GM18505 (cell line): ENCODE measurements around the gene UST.
"Not testable (repeated sequence)": the region's sequence is repeated elsewhere in the genome, so short reads cannot be mapped to it uniquely, and the experiment has no call there.

Source experiments
- ATAC-seq: cut with Tn5 transposase; IDR thresholded peaks from one replicate; pipeline ENCODE4 v1.9.1; 2021; ENCODE audit not compliant: unreplicated experiment
- POLR2A ChIP-seq: IDR thresholded peaks from 4 replicates; pipeline ENCODE4 v1.6.1; 2011; ENCODE audit warnings: borderline replicate concordance; ENCODE audit not compliant: insufficient read depth, insufficient read length; ENCODE audit errors: extremely low read depth

The UST gene

DNA sequence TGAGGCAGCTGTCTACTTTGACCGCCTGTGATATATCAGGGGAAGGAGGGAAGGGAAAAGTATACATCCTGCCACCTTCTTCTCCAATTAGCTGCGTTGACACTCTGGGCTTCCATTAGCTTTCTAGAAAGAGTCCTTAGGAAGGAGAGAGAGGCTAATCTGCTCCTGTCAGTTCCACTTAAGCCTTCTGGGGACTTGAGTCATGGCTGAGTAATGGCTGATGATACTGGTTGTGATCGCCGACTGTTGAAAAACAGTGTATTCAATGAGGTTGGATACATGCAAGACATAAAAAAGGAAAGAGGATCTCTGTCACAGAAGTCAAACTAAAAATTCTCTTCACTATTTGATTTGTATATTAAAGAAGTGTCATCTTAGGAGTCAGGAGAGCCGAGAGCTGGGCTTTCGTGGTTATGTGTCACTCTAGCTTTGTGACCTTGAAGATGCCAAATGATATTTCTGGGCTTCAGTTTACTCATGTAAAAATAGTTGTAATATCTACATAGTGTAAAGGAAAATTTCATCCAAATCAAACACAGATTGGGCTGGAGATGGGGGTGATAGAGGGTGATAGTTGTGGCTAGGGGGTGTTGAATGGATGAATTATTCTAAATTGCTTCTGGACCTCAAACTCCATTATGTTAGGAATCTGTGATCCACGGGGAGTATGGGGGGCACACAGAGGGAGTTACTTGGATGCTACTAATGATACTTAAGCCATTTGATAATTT lies 189.0 kb downstream of the UST start:
- ATAC-seq: no peak
- no peak for TF ChIP-seq POLR2A

DNA sequence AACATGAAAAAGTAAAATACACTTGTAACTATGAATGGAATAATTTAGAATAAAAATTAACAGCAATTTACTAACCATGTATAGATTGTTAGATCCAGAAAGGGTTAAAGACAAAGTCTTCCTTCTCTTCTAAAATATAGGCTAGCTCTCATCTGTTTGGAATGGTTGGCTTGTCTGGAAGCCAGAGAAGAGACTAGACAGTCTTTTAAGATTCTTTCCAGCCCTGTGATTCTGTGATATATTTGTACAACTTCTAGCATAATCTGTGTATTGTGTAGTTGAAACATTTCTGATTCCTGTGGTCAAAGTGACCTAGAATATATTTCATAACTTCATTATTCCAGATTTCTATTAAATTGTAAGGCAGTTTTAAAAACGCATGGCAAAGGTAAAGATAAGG lies 196.6 kb downstream of the UST start:
- no peak for ATAC-seq
- no peak for TF ChIP-seq POLR2A

DNA sequence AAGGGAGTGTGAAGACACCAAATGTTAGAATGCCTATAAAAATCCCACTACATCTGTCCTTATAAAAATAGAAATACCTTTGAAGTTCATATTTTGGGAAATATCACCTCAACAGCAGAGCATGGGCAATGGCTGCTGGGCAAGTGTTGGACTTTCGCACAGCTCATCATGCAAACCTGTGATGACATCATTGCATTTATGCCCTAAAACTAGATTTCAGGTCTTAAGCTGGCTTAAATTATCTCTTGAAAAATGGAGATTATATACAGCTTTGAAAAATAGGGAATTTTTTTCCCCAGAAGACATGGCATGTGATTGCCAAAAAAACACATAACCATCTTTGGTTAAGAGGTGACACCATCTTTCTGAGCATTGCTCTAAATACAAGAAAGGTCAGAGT lies 197.8 kb downstream of the UST start:
- no peak for TF ChIP-seq POLR2A
- ATAC-seq: no peak

DNA sequence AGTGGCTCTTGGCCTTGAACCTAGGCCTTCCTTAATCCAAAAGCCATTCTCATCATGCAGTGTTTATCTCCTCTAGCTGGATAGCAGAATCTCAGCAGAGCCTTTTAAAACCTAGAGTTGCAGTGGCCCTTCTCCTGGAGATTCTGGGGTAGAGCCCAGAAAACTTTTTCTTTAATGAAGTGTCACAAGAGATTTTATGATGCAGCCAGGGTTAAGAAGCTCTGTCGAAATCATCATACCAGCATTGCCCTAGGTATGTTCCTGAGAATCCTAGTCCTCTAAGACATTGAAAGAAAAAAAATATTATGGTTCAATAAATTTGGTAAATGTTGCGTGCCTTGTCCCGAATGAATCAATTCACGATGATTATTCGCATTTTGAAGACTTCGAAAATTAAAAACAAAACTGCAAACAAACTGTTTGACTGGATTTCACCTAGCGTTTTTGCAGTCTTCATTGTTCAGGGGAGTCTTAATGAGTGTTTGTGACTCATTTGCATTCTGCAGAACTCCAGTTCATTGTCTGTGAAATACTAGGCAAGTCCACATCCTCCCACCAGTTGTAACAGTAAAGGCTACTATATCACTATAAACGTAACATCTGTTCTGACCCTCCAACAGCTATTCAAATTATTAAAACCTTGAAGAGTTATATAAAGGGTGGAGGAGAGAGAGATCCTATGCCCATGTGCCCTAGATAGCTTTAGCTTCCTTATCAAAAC lies 198.6 kb downstream of the UST start:
- no peak for ATAC-seq
- TF ChIP-seq POLR2A: no peak

DNA sequence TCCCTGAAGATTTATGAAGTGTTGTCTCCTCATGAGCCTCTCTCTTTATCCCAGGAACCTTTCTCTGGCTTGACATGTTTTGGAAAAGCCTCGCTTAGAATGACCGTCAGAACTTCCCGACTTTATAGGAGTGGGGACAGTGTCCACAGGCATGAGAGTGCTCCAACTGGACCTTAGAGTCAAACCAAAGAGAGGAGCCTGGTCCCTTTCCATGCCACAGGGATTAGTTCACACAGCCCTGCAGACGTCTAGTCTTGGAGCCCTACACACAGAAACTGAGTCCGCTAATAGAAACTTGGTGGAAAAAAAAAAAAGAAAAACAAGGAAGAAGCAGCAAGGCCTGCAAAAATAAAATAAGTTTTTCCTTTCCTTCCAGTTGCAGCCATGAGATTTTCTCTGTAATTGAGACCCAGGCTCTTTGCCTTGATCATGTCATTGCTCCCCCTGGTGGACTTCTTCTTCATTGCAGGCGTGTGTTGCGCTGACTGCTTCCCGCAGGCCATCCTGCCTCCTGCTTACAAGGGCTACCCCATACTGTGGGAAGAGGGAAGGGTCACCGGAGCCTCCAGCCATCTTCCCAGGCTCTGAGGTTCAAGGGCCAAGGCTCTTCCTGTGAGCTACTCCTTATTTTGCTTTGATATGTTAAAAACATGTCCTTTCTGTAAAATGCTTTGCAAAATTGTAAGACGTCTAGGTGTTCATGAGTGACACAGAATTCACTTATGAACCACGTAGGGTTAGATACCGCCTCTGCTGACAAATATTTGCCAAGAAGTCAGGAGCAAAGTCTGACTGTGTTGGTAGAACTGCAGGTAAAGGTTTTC lies 201.0 kb downstream of the UST start:
- ATAC-seq: no peak
- no peak for TF ChIP-seq POLR2A

DNA sequence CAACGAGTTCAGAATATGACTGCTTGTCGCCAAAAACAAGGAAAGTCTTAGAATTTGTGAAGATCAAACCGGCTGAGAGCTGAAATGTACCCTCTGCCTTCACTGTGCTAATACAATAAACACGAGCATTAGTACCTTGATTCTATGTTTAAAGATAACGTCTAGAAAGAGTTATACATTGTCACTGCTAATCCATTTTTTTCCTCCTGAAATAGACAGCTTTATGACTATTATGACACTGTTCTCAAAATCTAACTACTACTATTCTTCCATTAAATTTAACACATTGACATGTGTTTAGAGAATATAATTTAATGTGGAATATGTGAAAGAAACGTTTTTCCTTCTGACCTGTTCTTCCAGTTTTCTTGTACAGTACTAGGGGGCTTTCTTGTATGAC lies 204.8 kb downstream of the UST start:
- ATAC-seq: no peak
- no peak for TF ChIP-seq POLR2A

DNA sequence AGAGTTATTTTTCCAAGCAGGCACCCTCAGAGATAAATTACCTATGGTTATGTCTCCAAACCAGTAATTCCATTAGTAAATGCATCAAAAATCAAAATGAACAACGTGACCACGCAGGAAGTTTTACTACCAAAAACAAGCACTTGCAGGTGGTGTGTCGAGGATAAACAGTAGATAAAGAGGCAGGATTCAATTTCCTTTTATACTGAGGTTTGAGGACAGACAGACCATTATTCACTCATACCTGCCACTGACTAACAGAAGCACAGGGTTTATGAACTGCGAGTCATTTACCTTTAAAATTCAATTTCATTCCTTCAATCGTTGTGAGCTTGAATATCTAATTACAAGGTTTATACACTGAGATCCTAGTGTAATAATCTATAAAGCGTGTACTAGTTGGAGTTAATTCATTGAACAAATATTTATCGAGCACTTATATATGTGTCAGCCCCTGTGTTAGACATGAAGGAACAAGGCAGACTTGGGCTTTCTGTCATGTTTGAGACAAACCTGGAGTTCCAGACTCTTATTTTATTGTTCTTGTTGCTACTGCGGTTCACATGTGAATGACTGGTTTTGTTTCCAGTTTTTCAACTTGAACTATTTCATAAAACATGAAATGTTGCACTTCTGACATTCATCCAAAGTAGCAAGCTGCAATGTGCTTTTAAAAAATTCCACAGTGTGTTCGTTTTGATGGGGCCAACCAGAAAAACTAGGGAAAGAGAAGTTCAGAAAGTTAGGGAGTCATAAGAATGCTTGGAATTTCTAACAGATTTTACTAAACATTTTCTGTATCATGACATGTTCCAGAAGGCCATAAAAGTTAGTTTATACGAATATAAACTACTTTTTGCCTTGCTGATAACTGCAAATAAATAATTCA lies 205.6 kb downstream of the UST start:
- no peak for ATAC-seq
- no peak for TF ChIP-seq POLR2A

DNA sequence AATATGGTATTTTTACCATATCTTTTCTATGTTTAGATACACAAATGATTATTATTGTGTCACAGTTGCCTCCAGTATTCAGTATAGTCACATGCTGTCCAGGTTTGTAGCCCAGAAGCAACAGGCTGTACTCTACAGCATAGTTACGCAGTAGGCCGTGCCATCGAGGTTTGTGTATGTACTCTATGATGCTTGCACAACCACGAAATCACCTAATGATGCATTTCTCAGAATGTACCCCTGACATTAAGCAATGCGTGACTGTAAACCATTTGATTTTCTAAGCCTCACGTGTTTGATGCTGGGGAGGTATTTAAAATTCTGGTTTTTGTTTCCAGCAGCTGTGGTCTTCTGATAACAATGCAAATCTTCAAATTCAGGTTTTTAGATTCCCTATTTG lies 207.6 kb downstream of the UST start:
- no peak for ATAC-seq
- no peak for TF ChIP-seq POLR2A

DNA sequence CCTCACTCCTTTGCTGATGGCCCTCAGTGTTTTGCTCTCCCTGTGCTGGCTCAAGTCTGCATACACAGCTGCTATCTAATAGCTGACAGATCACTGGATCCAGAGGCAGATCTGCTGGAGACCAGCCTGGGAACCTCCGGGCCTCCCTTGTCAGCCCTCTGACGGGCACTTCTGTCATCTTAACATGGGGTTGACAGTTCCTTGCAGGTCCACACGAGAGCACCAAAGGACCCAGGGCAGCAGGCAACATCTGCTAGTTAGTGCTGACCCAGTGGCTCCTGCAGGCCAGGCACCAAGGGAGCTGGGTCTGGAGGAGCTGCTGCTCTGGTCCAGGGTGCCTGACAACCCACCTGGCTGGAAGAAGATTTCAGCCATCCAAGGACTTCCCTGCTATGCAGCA lies 208.1 kb downstream of the UST start:
- no peak for TF ChIP-seq POLR2A
- ATAC-seq: no peak

DNA sequence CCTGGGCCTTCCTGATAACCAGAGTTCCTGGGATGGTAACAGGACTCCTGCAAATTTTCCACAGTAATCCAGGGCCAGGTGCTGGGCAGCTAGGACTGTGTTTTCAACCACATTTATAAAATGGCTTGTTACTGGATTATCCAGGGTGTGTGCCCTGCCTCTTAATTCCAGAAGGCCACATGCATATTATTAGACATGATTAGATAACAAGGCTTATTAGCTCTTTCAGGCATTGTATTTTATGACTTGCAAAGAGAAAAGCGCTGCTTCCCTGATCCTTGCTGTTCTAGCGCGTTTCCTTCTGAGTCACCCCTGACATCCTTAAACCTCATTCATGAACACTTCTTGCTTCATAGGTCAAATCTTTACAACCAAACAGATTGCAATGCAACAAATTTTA lies 208.6 kb downstream of the UST start:
- no peak for TF ChIP-seq POLR2A
- ATAC-seq: no peak

DNA sequence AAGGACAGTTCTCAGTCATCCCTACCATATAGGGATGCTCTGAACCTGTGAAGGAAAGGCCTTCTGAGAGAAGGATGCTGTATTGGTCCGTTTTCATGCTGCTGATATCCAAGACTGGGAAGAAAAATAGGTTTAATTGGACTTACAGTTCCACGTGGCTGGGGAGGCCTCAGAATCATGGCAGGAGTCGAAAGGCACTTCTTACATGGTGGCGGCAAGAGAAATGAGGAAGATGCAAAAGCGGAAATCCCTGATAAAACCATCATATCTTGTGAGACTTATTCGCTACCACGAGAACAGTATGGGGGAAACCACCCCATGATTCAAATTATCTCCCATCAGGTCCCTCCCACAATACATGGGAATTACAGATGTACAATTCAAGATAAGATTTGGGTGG lies 209.3 kb downstream of the UST start:
- ATAC-seq: not testable (repeated sequence)

DNA sequence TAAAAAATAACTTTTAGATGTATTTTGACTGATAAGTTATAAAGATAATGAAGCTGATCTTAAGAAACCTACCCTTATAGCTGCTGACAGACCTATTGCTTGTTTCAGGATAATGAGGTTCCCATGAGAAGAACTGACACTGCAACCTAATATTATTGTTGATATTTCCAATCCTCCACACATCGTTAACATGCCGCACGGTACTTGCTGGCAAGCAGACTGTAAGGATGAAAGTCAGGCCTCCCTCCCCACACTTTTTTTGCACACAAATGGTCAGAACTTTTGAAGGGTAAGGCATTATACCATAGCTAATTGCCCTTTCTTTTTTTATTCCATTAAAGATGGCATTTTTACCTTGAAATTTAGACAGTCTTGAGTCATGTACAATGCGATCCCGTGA lies 210.9 kb downstream of the UST start:
- TF ChIP-seq POLR2A: no peak
- no peak for ATAC-seq

DNA sequence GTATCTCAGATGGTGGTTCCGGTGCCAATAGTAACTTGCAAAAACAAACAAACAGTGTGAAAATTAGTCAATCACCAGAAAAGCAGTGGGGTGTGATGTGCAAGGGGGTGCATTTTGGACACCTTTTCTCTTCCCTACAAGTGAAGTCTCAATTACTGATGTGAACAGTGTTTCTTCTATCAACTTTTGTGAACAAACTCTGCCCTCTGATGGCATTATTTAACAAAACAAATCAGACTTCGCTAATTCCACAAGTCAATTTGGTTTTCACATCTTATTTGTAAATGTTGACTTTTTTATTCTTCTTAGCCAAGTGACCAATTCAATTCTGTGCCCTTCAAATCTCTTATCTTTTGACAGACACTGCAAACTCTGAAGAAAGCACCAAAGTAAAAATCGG lies 212.2 kb downstream of the UST start:
- no peak for ATAC-seq
- TF ChIP-seq POLR2A: no peak

DNA sequence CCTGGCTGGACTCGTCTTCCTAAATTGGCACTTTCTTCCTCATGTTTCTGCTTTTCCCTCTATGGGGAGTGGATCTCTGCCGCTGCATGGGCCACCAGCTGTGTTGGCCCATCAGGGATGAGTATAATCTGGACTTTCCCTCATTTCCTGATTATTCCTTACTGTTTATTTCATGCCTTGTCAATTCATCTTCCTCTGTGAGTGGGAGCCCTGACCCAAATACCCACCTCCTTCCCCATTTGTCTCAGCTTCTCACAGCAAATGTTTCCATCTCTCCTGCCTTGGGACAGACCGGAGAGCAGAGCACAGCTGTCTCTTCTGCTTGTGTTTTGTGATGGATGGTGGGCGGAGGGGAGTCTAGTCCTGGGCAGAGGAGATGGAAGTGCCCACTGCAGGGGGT lies 212.7 kb downstream of the UST start:
- ATAC-seq: no peak
- no peak for TF ChIP-seq POLR2A
